Measurements from ENCODE around the gene SCAF1. TPM values are rescaled to one million over a fixed set of nuclear protein-coding genes. Genes with fewer than 3 reads are reported as not detected.

The SCAF1 gene
- total RNA-seq, 4 donors from 2014 or later, result 19.2 to 50.9 (median 30.9) TPM

DNA sequence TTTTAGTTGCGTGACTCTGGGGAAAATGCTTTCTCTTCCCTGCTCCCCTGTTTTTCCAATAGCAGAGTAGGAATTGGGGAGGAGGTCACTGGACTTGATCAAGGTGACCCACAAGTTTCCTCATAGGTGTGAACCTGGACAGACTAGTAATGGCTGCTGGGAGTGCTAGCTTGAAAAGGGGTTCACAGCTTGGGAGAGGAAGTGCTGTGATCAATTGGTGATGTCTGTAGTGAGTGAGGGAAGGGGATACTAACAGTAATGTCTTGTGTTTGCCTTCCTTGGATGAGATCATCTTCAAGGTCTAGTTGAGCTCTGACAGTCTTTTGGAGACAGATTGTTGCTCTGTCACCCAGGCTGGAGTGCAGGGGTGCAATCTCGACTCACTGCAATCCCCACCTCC is 25.5 kb downstream of the SCAF1 start:
- no peak overlapping the region for H3K27ac ChIP-seq (replicated peaks in 1 of 4)
- H3K27me3 ChIP-seq, result no peaks in the 10 kb centered on the region
- intact Hi-C loops (cut with DNase I), result no loop called here
- peaks cover 0 to 37% (median 16%) of the 10 kb centered on the region in 4 donors for H3K36me3 ChIP-seq
- TF ChIP-seq POLR2AphosphoS5 (IDR thresholded peaks at IDR 0.05) (no peak), EP300 (IDR thresholded peaks at IDR 0.05) (no peak), POLR2A (IDR thresholded peaks at IDR 0.05; ENCODE audit: low read depth) (no peak), CTCF (IDR thresholded peaks at IDR 0.05) (no peak)
- no peak for DNase-seq (ENCODE audit: extremely low spot score)
- H3K4me1 ChIP-seq, result peaks cover 23 to 43% (median 32%) of the 10 kb centered on the region in 4 donors
- 90% methylated on average over 2 of the region's 2 CpGs for WGBS
- H3K9me3 ChIP-seq, result no peaks in the 10 kb centered on the region
- H3K4me3 ChIP-seq, result no peak overlapping the region

GRCh38 chr19:49669516-49669915 is 27.5 kb downstream of the SCAF1 start:
- WGBS, result 92% methylated on average over 3 of the region's 3 CpGs
- Histone ChIP-seq H3K27ac (replicated peaks in 1 of 4) (no peak overlapping the region), H3K4me1 (peaks cover 15 to 29% (median 20%) of the 10 kb centered on the region in 4 donors), H3K9me3 (no peaks in the 10 kb centered on the region), H3K27me3 (no peaks in the 10 kb centered on the region), H3K4me3 (no peak overlapping the region), H3K36me3 (peaks cover 0 to 29% (median 9%) of the 10 kb centered on the region in 4 donors)
- DNase-seq (ENCODE audit: extremely low spot score), result no peak
- TF ChIP-seq POLR2AphosphoS5 (IDR thresholded peaks at IDR 0.05) (no peak), POLR2A (IDR thresholded peaks at IDR 0.05; ENCODE audit: low read depth) (no peak), CTCF (IDR thresholded peaks at IDR 0.05) (no peak), EP300 (IDR thresholded peaks at IDR 0.05) (no peak)
- intact Hi-C loops (cut with DNase I), result no loop called here

- peak overlapping the region in 1 of 4 donors; percentile 27 for H3K4me3 ChIP-seq
- TF ChIP-seq POLR2AphosphoS5 (IDR thresholded peaks at IDR 0.05) (peak in 1 of 2 donors; percentile 64), POLR2A (IDR thresholded peaks at IDR 0.05; ENCODE audit: low read depth) (no peak), CTCF (IDR thresholded peaks at IDR 0.05) (peak; percentile 81 to 97 (median 83)), EP300 (IDR thresholded peaks at IDR 0.05) (no peak)
- intact Hi-C loops (cut with DNase I), result loop anchor here (5.0 kb wide), 1 partner anchor 100 kb away; no protein-coding TSS in a partner anchor
- H3K27me3 ChIP-seq, result no peaks in the 10 kb centered on the region
- H3K27ac ChIP-seq (replicated peaks in 1 of 4), result peak overlapping the region in 3 of 4 donors; percentile 48 to 60 (median 50)
- no peaks in the 10 kb centered on the region for H3K9me3 ChIP-seq
- DNase-seq (ENCODE audit: extremely low spot score), result no peak
- 30% methylated on average over 26 of the region's 28 CpGs for WGBS
- H3K4me1 ChIP-seq, result peaks cover 10 to 21% (median 17%) of the 10 kb centered on the region in 4 donors
- H3K36me3 ChIP-seq, result peaks cover 0 to 29% (median 9%) of the 10 kb centered on the region in 4 donors
These were observed 30.3 kb downstream of the SCAF1 start for GRCh38 chr19:49672131-49672919.

- H3K36me3 ChIP-seq, result peaks cover 0 to 8% (median 5%) of the 10 kb centered on the region in 4 donors
- H3K27me3 ChIP-seq, result no peaks in the 10 kb centered on the region
- no peak for DNase-seq (ENCODE audit: extremely low spot score)
- intact Hi-C loops (cut with DNase I), result loop anchor here (5.0 kb wide), 2 partner anchors 34 to 84 kb away; partner anchors contain the start of genes PRR12, RRAS and SCAF1
- 1% methylated on average over 22 of the region's 27 CpGs for WGBS
- H3K4me3 ChIP-seq, result peak overlapping the region; percentile 39 to 97 (median 50)
- H3K4me1 ChIP-seq, result peaks cover 45 to 60% (median 55%) of the 10 kb centered on the region in 4 donors
- TF ChIP-seq POLR2A (IDR thresholded peaks at IDR 0.05; ENCODE audit: low read depth) (no peak), POLR2AphosphoS5 (IDR thresholded peaks at IDR 0.05) (peak; percentile 56 to 64), CTCF (IDR thresholded peaks at IDR 0.05) (peak in 1 of 3 experiments; percentile 3), EP300 (IDR thresholded peaks at IDR 0.05) (no peak)
- H3K27ac ChIP-seq (replicated peaks in 1 of 4), result peak overlapping the region; percentile 83 to 96 (median 88)
- H3K9me3 ChIP-seq, result no peaks in the 10 kb centered on the region
These were observed 34.3 kb downstream of the SCAF1 start for GRCh38 chr19:49676136-49676783.

Measured in esophagus muscularis mucosa (tissue), 4 donors.